ENCODE results near the gene AGAP1. TPM values are rescaled to one million over a fixed set of nuclear protein-coding genes. Genes with fewer than 3 reads are reported as not detected.

Gene AGAP1
- polyA plus RNA-seq, 1 experiment: 12.4 TPM

GRCh38 chr2:235928751-235929370 is 435.0 kb downstream of the AGAP1 start:
- no peak overlapping the region for H3K4me3 ChIP-seq (ENCODE audit: low read depth, low read length)
- no peak for DNase-seq (ENCODE audit: low read depth, low spot score)
- H3K27me3 ChIP-seq (ENCODE audit: control insufficient read depth, insufficient read depth, low read length): no peaks in the 10 kb centered on the region
- no peaks in the 10 kb centered on the region; the same call in 1 of the 2 replicates for H3K9me3 ChIP-seq (ENCODE audit: control insufficient read depth, insufficient read depth, low read length)
- POLR2A ChIA-PET: no interaction called here
- no peak overlapping the region for H3K27ac ChIP-seq (ENCODE audit: low read depth, low read length)
- no peak for TF ChIP-seq CTCF (IDR thresholded peaks at IDR 0.05; ENCODE audit: low read depth, low read length)
- CTCF ChIA-PET: no interaction called here

- TF ChIP-seq CTCF (IDR thresholded peaks at IDR 0.05; ENCODE audit: low read depth, low read length): no peak
- Histone ChIP-seq H3K27ac (ENCODE audit: low read depth, low read length) (no peak overlapping the region), H3K27me3 (ENCODE audit: control insufficient read depth, insufficient read depth, low read length) (no peaks in the 10 kb centered on the region), H3K9me3 (ENCODE audit: control insufficient read depth, insufficient read depth, low read length) (peaks cover under 1% of the 10 kb centered on the region; the same call in 1 of the 2 replicates), H3K4me3 (ENCODE audit: low read depth, low read length) (no peak overlapping the region)
- CTCF ChIA-PET: no interaction called here
- DNase-seq (ENCODE audit: low read depth, low spot score): no peak
- POLR2A ChIA-PET: no interaction called here
Observed at GRCh38 chr2:235930701-235931100, 436.9 kb downstream of the AGAP1 start.

GRCh38 chr2:235931676-235932075 is 437.8 kb downstream of the AGAP1 start:
- peaks cover 5% of the 10 kb centered on the region; the same call in 1 of the 2 replicates for H3K9me3 ChIP-seq (ENCODE audit: control insufficient read depth, insufficient read depth, low read length)
- no peak overlapping the region for H3K27ac ChIP-seq (ENCODE audit: low read depth, low read length)
- CTCF ChIA-PET: no interaction called here
- TF ChIP-seq CTCF (IDR thresholded peaks at IDR 0.05; ENCODE audit: low read depth, low read length): no peak
- H3K4me3 ChIP-seq (ENCODE audit: low read depth, low read length): no peak overlapping the region
- H3K27me3 ChIP-seq (ENCODE audit: control insufficient read depth, insufficient read depth, low read length): no peaks in the 10 kb centered on the region
- POLR2A ChIA-PET: no interaction called here
- DNase-seq (ENCODE audit: low read depth, low spot score): no peak

- Histone ChIP-seq H3K9me3 (ENCODE audit: control insufficient read depth, insufficient read depth, low read length) (peaks cover 5% of the 10 kb centered on the region; the same call in 1 of the 2 replicates), H3K4me3 (ENCODE audit: low read depth, low read length) (no peak overlapping the region), H3K27ac (ENCODE audit: low read depth, low read length) (peak overlapping the region; percentile 39), H3K27me3 (ENCODE audit: control insufficient read depth, insufficient read depth, low read length) (no peaks in the 10 kb centered on the region)
- TF ChIP-seq CTCF (IDR thresholded peaks at IDR 0.05; ENCODE audit: low read depth, low read length): no peak
- CTCF ChIA-PET: interaction anchor here (0.7 to 0.9 kb wide), 2 partner anchors 12 to 21 kb away, joined by 3 read pairs; no protein-coding TSS in a partner anchor
- no peak for DNase-seq (ENCODE audit: low read depth, low spot score)
- POLR2A ChIA-PET: interaction anchor here (1.0 kb wide), 1 partner anchor 80 kb away, joined by 3 read pairs; no protein-coding TSS in a partner anchor
Observed at GRCh38 chr2:235934059-235934773, 440.4 kb downstream of the AGAP1 start.

Measured in AG04450 (cell line).